Large intestine (tissue), 3 donors: ENCODE results near the gene TGFA. TPM values are rescaled to one million over a fixed set of nuclear protein-coding genes. Genes with fewer than 3 reads are reported as not detected.

Experiments
- DNase-seq, 2 donors: peaks; one replicate each; pipeline versions ENCODE4 v3.0.0 to v3.0.0-alpha.2; 2013
- H3K27ac ChIP-seq: one replicate; pipeline ENCODE4 v1.5.1; 2013; ENCODE audit warnings: low read length
- H3K27me3 ChIP-seq: 2 replicates; pipeline ENCODE4 v1.6.1; 2013; ENCODE audit warnings: low read length; ENCODE audit not compliant: control insufficient read depth, insufficient read depth
- H3K36me3 ChIP-seq: 2 replicates; pipeline ENCODE4 v1.6.1; 2013; ENCODE audit warnings: low read length; ENCODE audit not compliant: control insufficient read depth, insufficient read depth
- H3K4me1 ChIP-seq: one replicate; pipeline ENCODE4 v1.6.1; 2013; ENCODE audit warnings: low read length; ENCODE audit not compliant: control insufficient read depth, insufficient read depth
- H3K4me3 ChIP-seq: one replicate; pipeline ENCODE4 v1.5.1; 2013; ENCODE audit warnings: low read length
- H3K9me3 ChIP-seq: one replicate; pipeline ENCODE4 v1.6.1; 2013; ENCODE audit warnings: mild to moderate bottlenecking, low read depth, low read length, moderate library complexity; ENCODE audit not compliant: control insufficient read depth
- WGBS: methylation state at CpG from one replicate; pipeline ENCODE4 v1.1.5; 2013; ENCODE audit warnings: low lambda C conversion rate; ENCODE audit not compliant: insufficient coverage; 5-methylcytosine and 5-hydroxymethylcytosine counted together
- polyA plus RNA-seq: library from polyadenylated mRNA; unstranded; fragments of 120-200 nt; gene quantifications from one replicate; pipeline ENCODE4 v1.2.1, GENCODE V29; 2013

Gene TGFA
- polyA plus RNA-seq, 1 donor, result 8.4 TPM

DNA sequence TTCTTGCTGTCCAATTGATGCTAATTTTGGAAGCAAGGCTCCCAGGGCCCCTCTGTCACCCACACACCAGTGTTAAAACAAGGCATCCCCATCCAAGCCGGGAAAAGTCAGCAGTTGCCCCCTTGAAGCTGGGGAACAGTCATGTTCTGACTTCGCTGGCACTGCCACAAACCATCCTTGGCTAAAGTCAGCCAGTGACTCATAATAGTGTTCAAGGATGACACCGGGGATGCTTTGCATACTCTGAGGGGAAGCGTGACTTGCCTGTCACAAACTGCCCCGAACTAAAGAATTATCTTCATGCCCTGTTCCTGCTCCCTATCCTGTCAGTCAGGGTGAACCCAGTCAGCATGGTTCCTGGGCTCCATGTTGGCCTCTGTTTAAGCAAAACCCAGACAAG, 37.0 kb downstream of the TGFA start:
- Histone ChIP-seq H3K4me1 (peaks cover 35% of the 10 kb centered on the region), H3K27me3 (no peaks in the 10 kb centered on the region), H3K4me3 (no peak overlapping the region), H3K27ac (no peak overlapping the region), H3K36me3 (no peaks in the 10 kb centered on the region), H3K9me3 (no peaks in the 10 kb centered on the region)
- no peak for DNase-seq
- WGBS, result no CpG with 5 or more reads among the region's 5 CpGs

DNA sequence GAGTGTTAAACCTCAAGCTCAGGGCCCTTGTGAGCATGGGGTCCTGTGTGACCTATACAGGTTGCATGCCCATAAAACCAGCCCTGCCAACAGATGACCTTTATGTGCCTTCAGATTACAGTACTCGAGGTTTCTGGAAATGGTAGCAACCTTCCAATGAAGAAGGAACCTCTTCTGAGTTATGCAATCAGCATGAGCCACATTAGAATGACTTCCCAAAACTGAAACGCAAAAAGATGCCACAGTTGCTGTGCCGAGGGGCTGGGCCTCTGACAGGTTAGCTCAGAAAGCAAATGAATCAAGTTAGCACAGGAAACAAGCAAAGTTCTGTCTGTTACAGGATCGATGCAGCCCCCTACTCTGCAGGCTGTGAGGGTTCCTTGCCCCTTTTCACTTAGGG, 37.7 kb downstream of the TGFA start:
- H3K27ac ChIP-seq, result no peak overlapping the region
- H3K9me3 ChIP-seq, result no peaks in the 10 kb centered on the region
- WGBS, result no CpG with 5 or more reads among the region's 4 CpGs
- H3K36me3 ChIP-seq, result no peaks in the 10 kb centered on the region
- no peaks in the 10 kb centered on the region for H3K27me3 ChIP-seq
- DNase-seq, result no peak
- H3K4me3 ChIP-seq, result no peak overlapping the region
- peaks cover 37% of the 10 kb centered on the region for H3K4me1 ChIP-seq

GRCh38 chr2:70514612-70515055, 39.0 kb downstream of the TGFA start:
- no CpG with 5 or more reads among the region's 15 CpGs for WGBS
- peak; percentile 92 to 96 for DNase-seq
- H3K27me3 ChIP-seq, result no peaks in the 10 kb centered on the region
- no peaks in the 10 kb centered on the region for H3K9me3 ChIP-seq
- H3K4me3 ChIP-seq, result no peak overlapping the region
- no peaks in the 10 kb centered on the region for H3K36me3 ChIP-seq
- peaks cover 37% of the 10 kb centered on the region for H3K4me1 ChIP-seq
- peak overlapping the region; percentile 75 for H3K27ac ChIP-seq

GRCh38 chr2:70513738-70514137, 39.9 kb downstream of the TGFA start:
- Histone ChIP-seq H3K27me3 (no peaks in the 10 kb centered on the region), H3K9me3 (no peaks in the 10 kb centered on the region), H3K27ac (peak overlapping the region; percentile 75), H3K36me3 (no peaks in the 10 kb centered on the region), H3K4me1 (peaks cover 37% of the 10 kb centered on the region), H3K4me3 (no peak overlapping the region)
- DNase-seq, result peak; percentile 26 to 78
- 40% methylated on average over 2 of the region's 4 CpGs for WGBS

GRCh38 chr2:70511971-70512729, 41.5 kb downstream of the TGFA start:
- no peak overlapping the region for H3K4me3 ChIP-seq
- H3K36me3 ChIP-seq, result no peaks in the 10 kb centered on the region
- WGBS, result no CpG with 5 or more reads among the region's 8 CpGs
- H3K27ac ChIP-seq, result peak overlapping the region; percentile 69
- H3K4me1 ChIP-seq, result peaks cover 37% of the 10 kb centered on the region
- peak; percentile 72 to 90 for DNase-seq
- no peaks in the 10 kb centered on the region for H3K9me3 ChIP-seq
- no peaks in the 10 kb centered on the region for H3K27me3 ChIP-seq

GRCh38 chr2:70510313-70510712, 43.3 kb downstream of the TGFA start:
- Histone ChIP-seq H3K4me3 (no peak overlapping the region), H3K27ac (no peak overlapping the region), H3K27me3 (no peaks in the 10 kb centered on the region), H3K36me3 (no peaks in the 10 kb centered on the region), H3K4me1 (peaks cover 34% of the 10 kb centered on the region), H3K9me3 (no peaks in the 10 kb centered on the region)
- no CpG with 5 or more reads among the region's 1 CpG for WGBS
- DNase-seq, result no peak

GRCh38 chr2:70509565-70509964, 44.1 kb downstream of the TGFA start:
- Histone ChIP-seq H3K4me3 (no peak overlapping the region), H3K27me3 (no peaks in the 10 kb centered on the region), H3K9me3 (no peaks in the 10 kb centered on the region), H3K4me1 (peaks cover 28% of the 10 kb centered on the region), H3K27ac (no peak overlapping the region), H3K36me3 (no peaks in the 10 kb centered on the region)
- WGBS, result no CpG with 5 or more reads among the region's 3 CpGs
- DNase-seq, result peak in 1 of 2 donors; percentile 31

DNA sequence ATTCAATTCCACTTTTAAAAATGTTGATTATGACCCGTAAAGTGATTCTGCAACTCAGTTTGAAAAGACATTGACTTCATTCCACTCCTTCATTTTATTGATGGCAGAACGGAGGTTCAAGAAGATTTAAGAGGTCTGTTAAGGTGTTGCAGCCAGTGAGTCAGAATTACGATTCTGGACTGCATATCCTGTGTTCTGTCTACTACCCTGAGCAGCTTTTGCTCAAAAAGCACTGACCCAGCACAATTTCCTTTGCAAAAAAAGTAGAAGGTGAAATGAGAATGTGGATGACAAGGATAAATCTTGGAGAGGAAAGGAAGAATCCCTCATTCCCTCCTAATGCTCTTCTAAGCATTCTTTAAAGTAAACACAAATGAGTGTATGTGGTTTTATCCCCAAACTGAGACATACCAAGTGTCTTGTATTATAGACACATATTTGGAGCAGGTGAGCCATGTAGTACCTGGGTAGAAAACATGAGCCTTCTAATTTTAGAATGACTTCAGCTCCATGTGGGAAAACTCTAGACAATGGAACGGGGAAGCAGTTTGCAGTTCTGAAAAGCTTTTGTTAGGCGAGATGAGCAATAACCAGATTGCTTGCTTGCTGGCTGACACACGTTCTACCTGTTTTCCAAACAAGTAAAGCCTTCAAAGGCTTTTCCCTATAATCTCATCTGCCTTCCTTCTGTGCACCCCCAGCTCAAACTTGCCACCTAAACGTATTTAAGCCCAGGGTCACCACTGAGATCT, 44.7 kb downstream of the TGFA start:
- WGBS, result 60% methylated on average over 2 of the region's 7 CpGs
- no peak overlapping the region for H3K4me3 ChIP-seq
- no peak overlapping the region for H3K27ac ChIP-seq
- no peaks in the 10 kb centered on the region for H3K27me3 ChIP-seq
- no peaks in the 10 kb centered on the region for H3K9me3 ChIP-seq
- no peak for DNase-seq
- no peaks in the 10 kb centered on the region for H3K36me3 ChIP-seq
- H3K4me1 ChIP-seq, result peaks cover 21% of the 10 kb centered on the region

- H3K27ac ChIP-seq, result no peak overlapping the region
- no peaks in the 10 kb centered on the region for H3K9me3 ChIP-seq
- H3K4me3 ChIP-seq, result no peak overlapping the region
- no CpG with 5 or more reads among the region's 8 CpGs for WGBS
- H3K36me3 ChIP-seq, result no peaks in the 10 kb centered on the region
- no peak for DNase-seq
- no peaks in the 10 kb centered on the region for H3K27me3 ChIP-seq
- H3K4me1 ChIP-seq, result no peaks in the 10 kb centered on the region
These were observed 47.8 kb downstream of the TGFA start for GRCh38 chr2:70505613-70506391.

- Histone ChIP-seq H3K4me3 (no peak overlapping the region), H3K27ac (no peak overlapping the region), H3K36me3 (no peaks in the 10 kb centered on the region), H3K9me3 (no peaks in the 10 kb centered on the region), H3K27me3 (no peaks in the 10 kb centered on the region), H3K4me1 (no peaks in the 10 kb centered on the region)
- no peak for DNase-seq
These were observed 48.9 kb downstream of the TGFA start for GRCh38 chr2:70504750-70505149.
